ENCODE data around the gene SCUBE3.

- TF ChIP-seq POLR2A (IDR thresholded peaks at IDR 0.05; ENCODE audit: low read length) (no peak), GATA1 (IDR thresholded peaks at IDR 0.05; ENCODE audit: low read depth, low read length) (no peak)
These were observed 74.1 kb downstream of the SCUBE3 start for GRCh38 chr6:35287671-35288396.
